Cardiac muscle cell (in vitro differentiated cells and primary cell): ENCODE data around the gene PDZD2. TPM values are rescaled to one million over a fixed set of nuclear protein-coding genes. Genes with fewer than 3 reads are reported as not detected.

ENCODE experiments used
- DNase-seq, 2 donors: peaks; one replicate each; pipeline versions ENCODE4 v3.0.0 to v3.0.0-alpha.2; 2010 to 2017; ENCODE audit warnings: low read depth in 1 of 2, low spot score in 1 of 2
- H3K27ac ChIP-seq: fragments of 200-600 bp; sonication (generic); 2 replicates; pipeline ENCODE4 v1.5.1; 2016
- H3K27me3 ChIP-seq: fragments of 200-600 bp; sonication (generic); 2 replicates; pipeline ENCODE4 v1.6.0; 2016; ENCODE audit warnings: control low read depth
- H3K36me3 ChIP-seq: fragments of 200-600 bp; sonication (generic); 2 replicates; pipeline ENCODE4 v1.5.1; 2016; ENCODE audit warnings: control low read depth
- H3K4me1 ChIP-seq: fragments of 200-600 bp; sonication (generic); 2 replicates; pipeline ENCODE4 v1.8.1; 2017; ENCODE audit warnings: low read depth, mild to moderate bottlenecking, mixed run types
- H3K4me3 ChIP-seq: fragments of 200-600 bp; sonication (generic); 2 replicates; pipeline ENCODE4 v1.5.1; 2016; ENCODE audit warnings: mild to moderate bottlenecking
- H3K9me3 ChIP-seq: fragments of 200-600 bp; sonication (generic); 2 replicates; pipeline ENCODE4 v1.5.1; 2017; ENCODE audit warnings: low read depth, mild to moderate bottlenecking, control low read depth
- CTCF ChIP-seq: IDR thresholded peaks from 2 replicates; pipeline ENCODE4 v1.5.1; 2012; ENCODE audit warnings: low read depth, mild to moderate bottlenecking, low read length
- polyA plus RNA-seq: library from polyadenylated mRNA; unstranded; fragments of >200 nt; fragmentation: Nextera tagmentation; extraction: Ambion mirVana; gene quantifications from 2 replicates; pipeline ENCODE4 v1.2.1, GENCODE V29; 2016
- total RNA-seq: library from RNA; depleted of rRNA; stranded (reverse); fragments of >200 nt; gene quantifications from 2 replicates; pipeline ENCODE4 v1.2.3, GENCODE V29; 2016

Gene PDZD2
- total and polyA plus RNA-seq, 2 experiments from 2014 or later, result 3.0 to 3.5 TPM

- no peak for TF ChIP-seq CTCF
- Histone ChIP-seq H3K36me3 (no peaks in the 10 kb centered on the region), H3K4me1 (peaks cover 21% of the 10 kb centered on the region), H3K4me3 (no peak overlapping the region), H3K9me3 (no peaks in the 10 kb centered on the region), H3K27ac (no peak overlapping the region), H3K27me3 (no peaks in the 10 kb centered on the region)
- no peak for DNase-seq
Observed at GRCh38 chr5:31963358-31964006, 324.6 kb downstream of the PDZD2 start.

- no peaks in the 10 kb centered on the region for H3K27me3 ChIP-seq
- no peak for DNase-seq
- H3K4me1 ChIP-seq, result peaks cover 21% of the 10 kb centered on the region
- H3K9me3 ChIP-seq, result no peaks in the 10 kb centered on the region
- no peak overlapping the region for H3K4me3 ChIP-seq
- H3K36me3 ChIP-seq, result no peaks in the 10 kb centered on the region
- TF ChIP-seq CTCF, result no peak
- H3K27ac ChIP-seq, result no peak overlapping the region
Observed at GRCh38 chr5:31964007-31964360, 325.1 kb downstream of the PDZD2 start.

GRCh38 chr5:31965227-31965626, 326.3 kb downstream of the PDZD2 start:
- H3K4me3 ChIP-seq, result no peak overlapping the region
- no peaks in the 10 kb centered on the region for H3K27me3 ChIP-seq
- peaks cover 16% of the 10 kb centered on the region for H3K4me1 ChIP-seq
- H3K9me3 ChIP-seq, result no peaks in the 10 kb centered on the region
- no peak overlapping the region for H3K27ac ChIP-seq
- no peak for DNase-seq
- H3K36me3 ChIP-seq, result no peaks in the 10 kb centered on the region
- no peak for TF ChIP-seq CTCF

- Histone ChIP-seq H3K9me3 (no peaks in the 10 kb centered on the region), H3K27ac (no peak overlapping the region), H3K36me3 (no peaks in the 10 kb centered on the region), H3K4me3 (no peak overlapping the region), H3K4me1 (peaks cover 14% of the 10 kb centered on the region), H3K27me3 (no peaks in the 10 kb centered on the region)
- no peak for DNase-seq
- no peak for TF ChIP-seq CTCF
Observed at GRCh38 chr5:31966936-31967335, 328.0 kb downstream of the PDZD2 start.

GRCh38 chr5:31967461-31967860, 328.5 kb downstream of the PDZD2 start:
- no peak for DNase-seq
- TF ChIP-seq CTCF, result no peak
- no peak overlapping the region for H3K4me3 ChIP-seq
- H3K36me3 ChIP-seq, result no peaks in the 10 kb centered on the region
- no peaks in the 10 kb centered on the region for H3K9me3 ChIP-seq
- H3K4me1 ChIP-seq, result peaks cover 9% of the 10 kb centered on the region
- H3K27me3 ChIP-seq, result no peaks in the 10 kb centered on the region
- no peak overlapping the region for H3K27ac ChIP-seq
